Vagina (tissue), 2 donors: ENCODE results near the gene NEDD4L.
"Not testable (repeated sequence)": the region's sequence is repeated elsewhere in the genome, so short reads cannot be mapped to it uniquely, and the experiment has no call there.

Experiments used
- CTCF ChIP-seq, 3 experiments: fragments of 450-650 bp in 2 of 3; fragments of 200-600 bp in 1 of 3; sonication (generic) in 1 of 3; IDR thresholded peaks; one replicate each; pipeline ENCODE4 v1.5.1; 2017 to 2019; ENCODE audit warnings: antibody characterized with exemption in 3 of 3, mild to moderate bottlenecking in 2 of 3, moderate library complexity in 2 of 3
- POLR2A ChIP-seq, 2 donors: fragments of 450-650 bp; IDR thresholded peaks; one replicate each; pipeline ENCODE4 v1.6.1; 2017; ENCODE audit warnings: antibody characterized with exemption in 2 of 2, mild to moderate bottlenecking in 2 of 2, moderate library complexity in 2 of 2

- not testable (repeated sequence) for TF ChIP-seq CTCF, POLR2A (IDR thresholded peaks at IDR 0.05)
These were observed 238.8 kb downstream of the NEDD4L start for GRCh38 chr18:58282872-58283271.
